H9 (cell line): Measurements from ENCODE around the gene PTPRN2. TPM values are rescaled to one million over a fixed set of nuclear protein-coding genes. Genes with fewer than 3 reads are reported as not detected.

Experiments used
- DNase-seq: peaks from one replicate; pipeline ENCODE4 v3.0.0-alpha.2; 2017
- H2AFZ ChIP-seq: one replicate; pipeline ENCODE4 v1.6.1; 2013; ENCODE audit warnings: mild to moderate bottlenecking, low read length, control low read depth, moderate library complexity
- H2AK5ac ChIP-seq: 2 replicates; pipeline ENCODE4 v1.6.1; 2013; ENCODE audit warnings: low read length, control low read depth, mixed read lengths; ENCODE audit not compliant: insufficient read length
- H2BK120ac ChIP-seq: one replicate; pipeline ENCODE4 v1.6.1; 2013; ENCODE audit warnings: low read depth, mild to moderate bottlenecking, low read length, control low read depth, inconsistent platforms; ENCODE audit not compliant: poor library complexity, severe bottlenecking
- H2BK12ac ChIP-seq: 2 replicates; pipeline ENCODE4 v1.6.1; 2013; ENCODE audit warnings: low read length, control low read depth, mixed read lengths, low read depth; ENCODE audit not compliant: insufficient read length
- H2BK15ac ChIP-seq: 2 replicates; pipeline ENCODE4 v1.6.1; 2013; ENCODE audit warnings: low read depth, low read length, control low read depth
- H2BK20ac ChIP-seq: one replicate; pipeline ENCODE4 v1.6.1; 2013; ENCODE audit warnings: low read depth, mild to moderate bottlenecking, low read length, control low read depth, inconsistent platforms; ENCODE audit not compliant: poor library complexity, severe bottlenecking
- H2BK5ac ChIP-seq: 2 replicates; pipeline ENCODE4 v1.6.1; 2013; ENCODE audit warnings: low read length, control low read depth, mixed read lengths; ENCODE audit not compliant: insufficient read length
- H3K14ac ChIP-seq: 2 replicates; pipeline ENCODE4 v1.6.1; 2013; ENCODE audit warnings: low read length, control low read depth; ENCODE audit not compliant: insufficient read depth
- H3K18ac ChIP-seq: 2 replicates; pipeline ENCODE4 v1.6.1; 2013; ENCODE audit warnings: low read depth, mild to moderate bottlenecking, mixed read lengths, low read length, control low read depth; ENCODE audit not compliant: insufficient read length
- H3K23ac ChIP-seq: 2 replicates; pipeline ENCODE4 v1.6.1; 2013; ENCODE audit warnings: low read length, control low read depth, mixed read lengths, low read depth; ENCODE audit not compliant: insufficient read length
- H3K23me2 ChIP-seq: 2 replicates; pipeline ENCODE4 v1.6.1; 2013; ENCODE audit warnings: low read depth, mild to moderate bottlenecking, mixed read lengths, low read length, control low read depth; ENCODE audit not compliant: insufficient read length, poor library complexity, severe bottlenecking
- H3K27ac ChIP-seq: 2 replicates; pipeline ENCODE4 v1.5.1; 2013; ENCODE audit warnings: low read length, control low read depth, mixed read lengths, low read depth; ENCODE audit not compliant: insufficient read length
- H3K27me3 ChIP-seq: 2 replicates; pipeline ENCODE4 v1.6.1; 2013; ENCODE audit warnings: low read length, control low read depth, inconsistent platforms; ENCODE audit not compliant: insufficient read depth
- H3K4ac ChIP-seq: 2 replicates; pipeline ENCODE4 v1.6.1; 2013; ENCODE audit warnings: low read depth, mild to moderate bottlenecking, control low read depth, inconsistent platforms, low read length, moderate library complexity
- H3K4me1 ChIP-seq: 2 replicates; pipeline ENCODE4 v1.6.1; 2013; ENCODE audit warnings: low read length, control low read depth, inconsistent platforms; ENCODE audit not compliant: insufficient read depth
- H3K4me2 ChIP-seq: 2 replicates; pipeline ENCODE4 v1.6.1; 2013; ENCODE audit warnings: low read length, control low read depth, mixed read lengths; ENCODE audit not compliant: insufficient read length, insufficient read depth
- H3K56ac ChIP-seq: 2 replicates; pipeline ENCODE4 v1.6.1; 2013; ENCODE audit warnings: low read depth, mild to moderate bottlenecking, mixed read lengths, low read length, control low read depth; ENCODE audit not compliant: insufficient read length
- H3K79me1 ChIP-seq: 2 replicates; pipeline ENCODE4 v1.6.1; 2013; ENCODE audit warnings: low read depth, mild to moderate bottlenecking, moderate library complexity, low read length, control low read depth, inconsistent platforms; ENCODE audit not compliant: insufficient read depth, poor library complexity, severe bottlenecking
- H3K79me2 ChIP-seq: 2 replicates; pipeline ENCODE4 v1.6.1; 2013; ENCODE audit warnings: low read length, control low read depth, inconsistent platforms; ENCODE audit not compliant: insufficient read depth
- H3K9ac ChIP-seq: 2 replicates; pipeline ENCODE4 v1.6.1; 2013; ENCODE audit warnings: low read length, control low read depth, mixed read lengths; ENCODE audit not compliant: insufficient read length; ENCODE audit errors: extremely low read depth
- H3K9me3 ChIP-seq: one replicate; pipeline ENCODE4 v1.6.1; 2013; ENCODE audit warnings: low read depth, low read length, inconsistent platforms; ENCODE audit not compliant: control insufficient read depth
- H3T11ph ChIP-seq: one replicate; pipeline ENCODE4 v1.6.1; 2013; ENCODE audit warnings: mild to moderate bottlenecking, low read length, control low read depth, inconsistent platforms
- H4K20me1 ChIP-seq: one replicate; pipeline ENCODE4 v1.6.1; 2013; ENCODE audit not compliant: control insufficient read depth, insufficient read length, insufficient read depth
- H4K5ac ChIP-seq: 2 replicates; pipeline ENCODE4 v1.6.1; 2013; ENCODE audit warnings: low read depth, mild to moderate bottlenecking, mixed read lengths, low read length, control low read depth; ENCODE audit not compliant: insufficient read length
- H4K8ac ChIP-seq: replicated peaks from 2 replicates; pipeline ENCODE4 v1.6.1; 2013; ENCODE audit warnings: low read length, control low read depth, mixed read lengths, low read depth; ENCODE audit not compliant: insufficient read length
- H4K91ac ChIP-seq: 2 replicates; pipeline ENCODE4 v1.6.1; 2013; ENCODE audit warnings: low read depth, mild to moderate bottlenecking, moderate library complexity, mixed read lengths, low read length, control low read depth; ENCODE audit not compliant: insufficient read length
- H3K27ac Mint-ChIP-seq, 3 experiments: 2 replicates in 2 of 3; 3 replicates in 1 of 3; pipeline ENCODE4 v1.8.0; 2020 to 2021; ENCODE audit warnings: mixed read lengths in 3 of 3, mild to moderate bottlenecking in 1 of 3, moderate library complexity in 1 of 3
- H3K27me3 Mint-ChIP-seq: 2 replicates; pipeline ENCODE4 v1.8.0; 2021; ENCODE audit warnings: low read depth, mild to moderate bottlenecking, moderate library complexity, mixed read lengths
- H3K36me3 Mint-ChIP-seq, 3 experiments: 2 replicates in 2 of 3; 3 replicates in 1 of 3; pipeline ENCODE4 v1.8.0; 2020 to 2021; ENCODE audit warnings: low read depth in 3 of 3, mixed read lengths in 3 of 3; ENCODE audit not compliant: insufficient read depth in 1 of 3
- H3K4me1 Mint-ChIP-seq, 2 experiments: 2 replicates each; pipeline ENCODE4 v1.8.0; 2020; ENCODE audit warnings: mixed read lengths in 2 of 2
- H3K4me3 Mint-ChIP-seq, 2 experiments: 2 replicates in 1 of 2; 3 replicates in 1 of 2; pipeline ENCODE4 v1.8.0; 2020 to 2021; ENCODE audit warnings: mild to moderate bottlenecking in 2 of 2, mixed read lengths in 2 of 2, moderate library complexity in 1 of 2
- H3K9me3 Mint-ChIP-seq, 2 experiments: 2 replicates in 1 of 2; 3 replicates in 1 of 2; pipeline ENCODE4 v1.8.0; 2020; ENCODE audit warnings: mild to moderate bottlenecking in 2 of 2, mixed read lengths in 2 of 2, moderate library complexity in 1 of 2
- CTCF ChIP-seq: fragments of 200-600 bp; sonication (generic); conservative IDR thresholded peaks from 3 replicates; pipeline ENCODE4 v1.8.0; 2021; ENCODE audit warnings: antibody characterized with exemption, mild to moderate bottlenecking
- WGBS: extraction: QIAGEN DNeasy Blood & Tissue Kit; methylation state at CpG from one replicate; pipeline ENCODE4 v1.1.7; 2013; ENCODE audit warnings: missing lambda C conversion rate, low lambda C conversion rate, mixed read lengths; ENCODE audit not compliant: insufficient read length; ENCODE audit errors: extremely low coverage; 5-methylcytosine and 5-hydroxymethylcytosine counted together
- total RNA-seq: library from RNA; stranded (reverse); gene quantifications from 2 replicates; pipeline ENCODE4 v1.2.1, GENCODE V29; 2021

PTPRN2 gene
- total RNA-seq, 1 experiment from 2014 or later: 5.2 TPM

- Histone ChIP-seq H3K27me3 (no peaks in the 10 kb centered on the region), H3K18ac (no peak overlapping the region), H4K8ac (no peak overlapping the region), H4K91ac (no peak overlapping the region), H3K9me3 (no peaks in the 10 kb centered on the region), H3K4me2 (no peak overlapping the region), H3K79me2 (no peaks in the 10 kb centered on the region), H2BK120ac (no peak overlapping the region), H3K4me1 (0 out of 2 replicates have a peak, but pooled peaks cover 2% of the 10 kb centered on the region), H3T11ph (no peak overlapping the region), H2AFZ (no peak overlapping the region), H3K4ac (no peak overlapping the region), H2BK20ac (no peak overlapping the region), H4K5ac (no peak overlapping the region), H4K20me1 (no peaks in the 10 kb centered on the region), H2BK12ac (no peak overlapping the region), H3K23me2 (no peaks in the 10 kb centered on the region), H3K79me1 (no peaks in the 10 kb centered on the region), H2BK15ac (no peak overlapping the region), H2BK5ac (no peak overlapping the region), H3K56ac (no peak overlapping the region), H3K23ac (no peak overlapping the region), H3K27ac (no peak overlapping the region), H2AK5ac (no peak overlapping the region), H3K9ac (no peak overlapping the region), H3K14ac (peak overlapping the region; percentile 47; the same call in 1 of the 2 replicates)
- WGBS: no CpG with 5 or more reads among the region's 28 CpGs
- Mint-ChIP-seq H3K4me3 (no peak overlapping the region), H3K27me3 (no peaks in the 10 kb centered on the region; the same call in 1 of the 2 replicates), H3K27ac (peak overlapping the region in 1 of 3 experiments; percentile 50; a peak in 2 of 7 replicates), H3K36me3 (peaks cover 14 to 20% (median 14%) of the 10 kb centered on the region in 3 experiments), H3K9me3 (peaks cover 16% of the 10 kb centered on the region in 2 experiments), H3K4me1 (peaks cover 25 to 29% of the 10 kb centered on the region in 2 experiments)
- peak; percentile 28; the same call in 2 of the 3 replicates for TF ChIP-seq CTCF
- peak; percentile 51 for DNase-seq
Measured at GRCh38 chr7:158443014-158443687, 144.5 kb downstream of the PTPRN2 start.
